22Rv1 (cell line): ENCODE data around the gene HNRNPA2B1.

Experiments used
- CTCF ChIP-seq: fragments of 450-650 bp; IDR thresholded peaks from 2 replicates; pipeline ENCODE4 v1.5.1; 2017; ENCODE audit warnings: mild to moderate bottlenecking
- ZFX ChIP-seq: fragments of 450-650 bp; IDR thresholded peaks from 2 replicates; pipeline ENCODE4 v1.6.1; 2017; ENCODE audit warnings: antibody characterized with exemption, borderline replicate concordance

GRCh38 chr7:26245150-26245549 is 44.6 kb upstream of the HNRNPA2B1 start:
- TF ChIP-seq CTCF, result no peak
- no peak for TF ChIP-seq ZFX
